ENCODE results near the gene BMP2K. TPM values are rescaled to one million over a fixed set of nuclear protein-coding genes. Genes with fewer than 3 reads are reported as not detected.
A peak's percentile ranks its signal among the peaks of the same experiment; 100 is the strongest.

BMP2K gene
- total RNA-seq = 24.0 and 28.6 TPM in 2 replicates
- long read RNA-seq, partial matches to known transcripts = 2 of 7 reads
- long read RNA-seq, other reads (novel, unspliced or antisense) = 4 of 7 reads

DNA sequence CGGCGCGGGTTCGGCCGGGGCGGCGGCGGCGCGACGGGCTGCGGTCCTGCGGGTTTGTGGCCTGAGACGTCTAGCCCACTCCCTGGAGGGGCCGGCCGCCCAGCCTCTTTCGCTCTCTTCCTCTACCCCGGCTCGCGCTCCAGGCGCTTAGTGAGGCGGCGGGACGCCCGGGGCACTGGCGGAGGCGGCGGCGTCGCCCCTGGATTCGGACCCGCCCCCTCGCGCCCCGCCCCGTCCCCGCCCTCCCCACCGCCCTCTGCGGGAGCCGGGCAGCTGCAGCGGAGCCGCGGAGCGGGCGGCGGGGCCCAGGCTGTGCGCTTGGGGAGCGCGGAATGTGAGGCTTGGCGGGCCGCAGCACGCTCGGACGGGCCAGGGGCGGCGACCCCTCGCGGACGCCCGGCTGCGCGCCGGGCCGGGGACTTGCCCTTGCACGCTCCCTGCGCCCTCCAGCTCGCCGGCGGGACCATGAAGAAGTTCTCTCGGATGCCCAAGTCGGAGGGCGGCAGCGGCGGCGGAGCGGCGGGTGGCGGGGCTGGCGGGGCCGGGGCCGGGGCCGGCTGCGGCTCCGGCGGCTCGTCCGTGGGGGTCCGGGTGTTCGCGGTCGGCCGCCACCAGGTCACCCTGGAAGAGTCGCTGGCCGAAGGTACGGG is at the start of gene BMP2K:
Gene BMP2K, plus strand, starts transcription at position 272 of the 650 bp plus-strand sequence. Its CDS starts 194 bp downstream, at position 466.
- Mint-ChIP-seq H3K27ac (ENCODE audit: unreplicated experiment) (peak within 1 kb of the TSS; percentile 99), H3K4me3 (peak within 1 kb of the TSS; percentile 98), H3K27me3 (ENCODE audit: low read depth) (no peaks in the 10 kb centered on the region), H3K4me1 (peaks cover 20% of the 10 kb centered on the region), H3K9me3 (no peaks in the 10 kb centered on the region), H3K36me3 (ENCODE audit: low read depth) (no peaks in the 10 kb centered on the region)
- TF ChIP-seq, protein P1, sequence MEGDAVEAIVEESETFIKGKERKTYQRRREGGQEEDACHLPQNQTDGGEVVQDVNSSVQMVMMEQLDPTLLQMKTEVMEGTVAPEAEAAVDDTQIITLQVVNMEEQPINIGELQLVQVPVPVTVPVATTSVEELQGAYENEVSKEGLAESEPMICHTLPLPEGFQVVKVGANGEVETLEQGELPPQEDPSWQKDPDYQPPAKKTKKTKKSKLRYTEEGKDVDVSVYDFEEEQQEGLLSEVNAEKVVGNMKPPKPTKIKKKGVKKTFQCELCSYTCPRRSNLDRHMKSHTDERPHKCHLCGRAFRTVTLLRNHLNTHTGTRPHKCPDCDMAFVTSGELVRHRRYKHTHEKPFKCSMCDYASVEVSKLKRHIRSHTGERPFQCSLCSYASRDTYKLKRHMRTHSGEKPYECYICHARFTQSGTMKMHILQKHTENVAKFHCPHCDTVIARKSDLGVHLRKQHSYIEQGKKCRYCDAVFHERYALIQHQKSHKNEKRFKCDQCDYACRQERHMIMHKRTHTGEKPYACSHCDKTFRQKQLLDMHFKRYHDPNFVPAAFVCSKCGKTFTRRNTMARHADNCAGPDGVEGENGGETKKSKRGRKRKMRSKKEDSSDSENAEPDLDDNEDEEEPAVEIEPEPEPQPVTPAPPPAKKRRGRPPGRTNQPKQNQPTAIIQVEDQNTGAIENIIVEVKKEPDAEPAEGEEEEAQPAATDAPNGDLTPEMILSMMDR (conservative IDR thresholded peaks at IDR 0.05) = no peak
- DNase-seq (ENCODE audit: low read depth, low spot score) = peak; percentile 70

DNA sequence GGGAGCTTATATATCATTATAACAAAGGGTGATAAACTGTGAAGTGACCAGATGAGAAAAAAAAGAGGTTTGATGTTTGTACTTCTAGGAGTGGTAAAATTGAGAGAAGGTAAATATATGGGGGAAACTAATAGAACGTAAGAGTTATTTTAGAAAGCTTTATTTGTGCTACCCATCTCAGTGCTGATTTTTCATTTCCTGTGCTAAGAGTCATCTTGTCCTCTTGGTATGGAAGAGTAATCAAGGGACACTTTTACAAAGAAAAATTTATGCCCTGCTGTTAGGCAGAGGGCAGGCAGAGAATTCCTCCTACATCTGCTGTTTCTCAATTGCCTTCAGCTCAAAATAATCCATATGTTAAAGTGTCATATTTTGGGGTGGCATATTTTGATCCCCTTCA is 49.6 kb upstream of the BMP2K start:
- TF ChIP-seq, protein P1 (conservative IDR thresholded peaks at IDR 0.05) = no peak
- Mint-ChIP-seq H3K27ac (ENCODE audit: unreplicated experiment) (no peak overlapping the region), H3K9me3 (no peaks in the 10 kb centered on the region), H3K4me1 (peaks cover 12% of the 10 kb centered on the region), H3K36me3 (ENCODE audit: low read depth) (no peaks in the 10 kb centered on the region), H3K4me3 (no peak overlapping the region), H3K27me3 (ENCODE audit: low read depth) (no peaks in the 10 kb centered on the region)
- DNase-seq (ENCODE audit: low read depth, low spot score) = no peak

- Mint-ChIP-seq H3K36me3 (ENCODE audit: low read depth) (no peaks in the 10 kb centered on the region), H3K27me3 (ENCODE audit: low read depth) (no peaks in the 10 kb centered on the region), H3K9me3 (no peaks in the 10 kb centered on the region), H3K4me1 (no peaks in the 10 kb centered on the region), H3K27ac (ENCODE audit: unreplicated experiment) (no peak overlapping the region), H3K4me3 (no peak overlapping the region)
- DNase-seq (ENCODE audit: low read depth, low spot score) = no peak
- TF ChIP-seq, protein P1 (conservative IDR thresholded peaks at IDR 0.05) = no peak
Observed at GRCh38 chr4:78732332-78733104, 43.6 kb upstream of the BMP2K start.

GRCh38 chr4:78734441-78735162 is 41.5 kb upstream of the BMP2K start:
- no peaks in the 10 kb centered on the region for H3K27me3 Mint-ChIP-seq (ENCODE audit: low read depth)
- H3K27ac Mint-ChIP-seq (ENCODE audit: unreplicated experiment) = no peak overlapping the region
- H3K4me1 Mint-ChIP-seq = no peaks in the 10 kb centered on the region
- H3K4me3 Mint-ChIP-seq = no peak overlapping the region
- no peak for DNase-seq (ENCODE audit: low read depth, low spot score)
- no peaks in the 10 kb centered on the region for H3K9me3 Mint-ChIP-seq
- H3K36me3 Mint-ChIP-seq (ENCODE audit: low read depth) = no peaks in the 10 kb centered on the region
- TF ChIP-seq, protein P1 (conservative IDR thresholded peaks at IDR 0.05) = no peak

GRCh38 chr4:78735697-78736096 is 40.5 kb upstream of the BMP2K start:
- no peaks in the 10 kb centered on the region for H3K27me3 Mint-ChIP-seq (ENCODE audit: low read depth)
- H3K9me3 Mint-ChIP-seq = no peaks in the 10 kb centered on the region
- no peak overlapping the region for H3K4me3 Mint-ChIP-seq
- H3K4me1 Mint-ChIP-seq = no peaks in the 10 kb centered on the region
- H3K36me3 Mint-ChIP-seq (ENCODE audit: low read depth) = no peaks in the 10 kb centered on the region
- TF ChIP-seq, protein P1 (conservative IDR thresholded peaks at IDR 0.05) = no peak
- no peak overlapping the region for H3K27ac Mint-ChIP-seq (ENCODE audit: unreplicated experiment)
- DNase-seq (ENCODE audit: low read depth, low spot score) = no peak
